Right atrium auricular region (tissue), 2 donors: Measurements from ENCODE around the gene G3BP2. TPM values are rescaled to one million over a fixed set of nuclear protein-coding genes. Genes with fewer than 3 reads are reported as not detected.

Source experiments
- DNase-seq: peaks from one replicate; pipeline ENCODE4 v3.0.0-alpha.2; 2019; ENCODE audit warnings: low spot score
- H3K27ac ChIP-seq, 2 donors: fragments of 200-600 bp; sonication (generic); 1 replicate in 1 of 2; 2 replicates in 1 of 2; pipeline ENCODE4 v1.5.1; 2016 to 2019
- H3K27me3 ChIP-seq, 2 donors: fragments of 200-600 bp; sonication (generic); one replicate each; pipeline versions ENCODE4 v1.5.1 to v1.6.0; 2017 to 2019
- H3K36me3 ChIP-seq: fragments of 200-600 bp; sonication (generic); one replicate; pipeline ENCODE4 v1.5.1; 2016
- H3K4me1 ChIP-seq, 2 donors: fragments of 200-600 bp; sonication (generic); one replicate each; pipeline versions ENCODE4 v1.5.1 to v1.6.0; 2017 to 2019
- H3K4me3 ChIP-seq, 2 donors: fragments of 200-600 bp; sonication (generic); 1 replicate in 1 of 2; 2 replicates in 1 of 2; pipeline ENCODE4 v1.5.1; 2017 to 2019; ENCODE audit warnings: mild to moderate bottlenecking in 1 of 2, moderate library complexity in 1 of 2
- H3K9me3 ChIP-seq, 2 donors: fragments of 200-600 bp; sonication (generic); one replicate each; pipeline ENCODE4 v1.5.1; 2019
- CTCF ChIP-seq, 2 donors: fragments of 200-600 bp; sonication (generic); IDR thresholded peaks; one replicate each; pipeline ENCODE4 v1.5.1; 2019; ENCODE audit warnings: antibody characterized with exemption in 2 of 2
- total RNA-seq, 2 donors: library from RNA; depleted of rRNA; stranded (reverse); fragments of >200 nt; gene quantifications; one replicate each; pipeline ENCODE4 v1.1.0, GENCODE V29; 2016

Gene G3BP2
- total RNA-seq, 2 donors from 2014 or later: 59.5 to 65.4 TPM

GRCh38 chr4:75623026-75623425 lies 50.2 kb downstream of the G3BP2 start:
- no peaks in the 10 kb centered on the region for H3K4me1 ChIP-seq
- H3K27me3 ChIP-seq: no peaks in the 10 kb centered on the region
- DNase-seq: no peak
- no peaks in the 10 kb centered on the region for H3K9me3 ChIP-seq
- H3K27ac ChIP-seq: no peak overlapping the region
- H3K36me3 ChIP-seq: no peaks in the 10 kb centered on the region
- no peak for TF ChIP-seq CTCF (IDR thresholded peaks at IDR 0.05)
- no peak overlapping the region for H3K4me3 ChIP-seq

GRCh38 chr4:75621715-75622114 lies 51.5 kb downstream of the G3BP2 start:
- no peak for TF ChIP-seq CTCF (IDR thresholded peaks at IDR 0.05)
- no peaks in the 10 kb centered on the region for H3K36me3 ChIP-seq
- no peak for DNase-seq
- H3K27me3 ChIP-seq: no peaks in the 10 kb centered on the region
- no peak overlapping the region for H3K4me3 ChIP-seq
- no peaks in the 10 kb centered on the region for H3K4me1 ChIP-seq
- H3K27ac ChIP-seq: no peak overlapping the region
- no peaks in the 10 kb centered on the region for H3K9me3 ChIP-seq

GRCh38 chr4:75612306-75612705 lies 60.9 kb downstream of the G3BP2 start:
- Histone ChIP-seq H3K27ac (no peak overlapping the region), H3K9me3 (no peaks in the 10 kb centered on the region), H3K27me3 (no peaks in the 10 kb centered on the region), H3K36me3 (no peaks in the 10 kb centered on the region), H3K4me3 (no peak overlapping the region), H3K4me1 (no peaks in the 10 kb centered on the region)
- TF ChIP-seq CTCF (IDR thresholded peaks at IDR 0.05): no peak
- DNase-seq: no peak

GRCh38 chr4:75605928-75606327 lies 67.3 kb downstream of the G3BP2 start:
- no peak for DNase-seq
- H3K9me3 ChIP-seq: no peaks in the 10 kb centered on the region
- TF ChIP-seq CTCF (IDR thresholded peaks at IDR 0.05): no peak
- no peak overlapping the region for H3K27ac ChIP-seq
- no peak overlapping the region for H3K4me3 ChIP-seq
- H3K27me3 ChIP-seq: no peaks in the 10 kb centered on the region
- H3K4me1 ChIP-seq: no peaks in the 10 kb centered on the region
- no peaks in the 10 kb centered on the region for H3K36me3 ChIP-seq

GRCh38 chr4:75599647-75600046 lies 73.6 kb downstream of the G3BP2 start:
- H3K4me1 ChIP-seq: no peaks in the 10 kb centered on the region
- no peak for DNase-seq

More at GRCh38 chr4:75599647-75600046, 73.6 kb downstream of the G3BP2 start:
- no peaks in the 10 kb centered on the region for H3K9me3 ChIP-seq
- no peak overlapping the region for H3K27ac ChIP-seq
- no peaks in the 10 kb centered on the region for H3K27me3 ChIP-seq
- no peak for TF ChIP-seq CTCF (IDR thresholded peaks at IDR 0.05)
- no peaks in the 10 kb centered on the region for H3K36me3 ChIP-seq
- no peak overlapping the region for H3K4me3 ChIP-seq
